IPS-11a (cell line): ENCODE data around the gene NPW.
"Not testable (repeated sequence)": the region's sequence is repeated elsewhere in the genome, so short reads cannot be mapped to it uniquely, and the experiment has no call there.

Experiments used
- H3K4me3 ChIP-seq: one replicate; pipeline ENCODE4 v1.5.1; 2013; ENCODE audit warnings: low read depth, low read length, control low read depth

Gene NPW

DNA sequence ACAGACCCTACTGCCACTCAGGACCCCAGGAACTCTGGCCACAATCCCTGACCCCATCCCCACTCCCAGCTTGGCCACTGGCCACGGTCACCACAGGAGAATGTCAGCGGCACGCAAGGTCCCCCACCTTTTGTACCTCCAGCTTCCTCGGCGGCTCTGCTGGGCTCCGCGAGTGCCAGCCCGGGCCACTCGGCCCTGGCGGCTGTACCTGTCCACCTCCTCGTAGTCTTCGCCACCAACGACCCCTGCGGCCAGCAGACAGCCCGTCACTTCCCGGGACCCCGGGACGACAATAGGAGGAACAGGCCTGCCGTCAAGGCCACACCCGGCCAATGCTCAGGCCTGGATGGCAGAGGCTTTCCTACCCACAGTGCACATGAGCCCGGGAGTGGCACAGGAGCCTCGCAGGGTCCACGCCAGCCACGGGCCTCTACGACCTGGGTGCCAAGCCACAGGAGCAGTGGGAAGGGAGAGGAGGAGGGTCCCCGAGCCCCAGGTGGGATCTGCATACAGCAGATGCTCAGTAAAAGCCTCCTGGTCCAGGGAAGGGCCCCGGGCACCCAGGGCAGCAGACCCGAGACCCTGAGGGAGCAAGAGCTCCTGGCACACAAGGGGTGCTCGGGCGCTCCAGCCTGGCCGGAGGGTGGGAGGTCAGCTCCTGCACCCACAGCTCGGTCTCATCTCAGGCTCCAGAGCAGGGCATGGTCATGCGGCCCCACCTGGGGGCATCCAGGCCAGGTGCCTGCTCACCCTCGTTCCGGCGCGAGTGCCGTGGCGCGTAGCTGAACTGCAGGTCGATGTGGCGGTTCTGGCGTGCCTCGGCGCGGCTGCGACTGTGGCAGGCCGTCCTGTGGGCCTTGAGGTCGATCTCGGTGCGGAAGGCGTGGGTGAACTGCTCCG, 17.9 kb upstream of the NPW start:
- no peak overlapping the region for H3K4me3 ChIP-seq

GRCh38 chr16:2002406-2003230, 17.0 kb upstream of the NPW start:
- H3K4me3 ChIP-seq, result no peak overlapping the region

GRCh38 chr16:2003231-2003826, 16.3 kb upstream of the NPW start:
- H3K4me3 ChIP-seq, result no peak overlapping the region

GRCh38 chr16:2003827-2004641, 15.6 kb upstream of the NPW start:
- H3K4me3 ChIP-seq, result no peak overlapping the region

DNA sequence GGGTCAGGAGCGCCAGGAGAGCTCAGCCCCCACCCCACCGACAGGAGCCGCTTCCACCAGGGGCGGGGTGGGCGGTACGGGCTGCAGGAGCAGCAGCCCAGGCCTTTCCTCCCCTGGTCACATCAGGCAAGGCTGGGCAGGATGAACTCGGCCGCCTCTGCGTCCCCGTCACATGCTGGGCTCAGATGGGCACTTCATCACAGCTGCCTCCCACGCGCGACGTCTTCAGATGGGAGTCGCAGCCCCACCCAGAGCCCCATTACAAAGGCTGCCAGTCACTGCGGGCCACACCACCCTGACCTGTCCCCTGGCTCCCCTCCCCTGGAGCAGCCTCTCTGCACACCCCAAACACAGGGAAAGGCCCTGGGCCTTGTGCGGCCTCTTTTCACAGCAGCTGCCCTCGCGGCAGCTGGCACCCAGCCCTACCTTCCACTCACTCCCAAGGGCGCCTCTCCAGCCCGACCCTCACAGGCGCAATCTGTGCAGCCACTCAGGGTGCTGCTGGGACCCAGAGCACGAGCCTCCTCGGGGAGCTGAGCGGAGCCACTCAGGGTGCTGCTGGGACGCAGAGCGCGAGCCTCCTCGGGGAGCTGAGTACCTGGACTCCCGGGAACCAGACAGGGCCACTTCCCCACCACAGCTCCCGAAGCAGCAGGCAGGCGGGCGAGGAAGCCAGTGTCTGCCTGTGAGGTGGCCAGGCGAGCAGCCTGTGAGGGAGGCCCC, 14.6 kb upstream of the NPW start:
- no peak overlapping the region for H3K4me3 ChIP-seq

DNA sequence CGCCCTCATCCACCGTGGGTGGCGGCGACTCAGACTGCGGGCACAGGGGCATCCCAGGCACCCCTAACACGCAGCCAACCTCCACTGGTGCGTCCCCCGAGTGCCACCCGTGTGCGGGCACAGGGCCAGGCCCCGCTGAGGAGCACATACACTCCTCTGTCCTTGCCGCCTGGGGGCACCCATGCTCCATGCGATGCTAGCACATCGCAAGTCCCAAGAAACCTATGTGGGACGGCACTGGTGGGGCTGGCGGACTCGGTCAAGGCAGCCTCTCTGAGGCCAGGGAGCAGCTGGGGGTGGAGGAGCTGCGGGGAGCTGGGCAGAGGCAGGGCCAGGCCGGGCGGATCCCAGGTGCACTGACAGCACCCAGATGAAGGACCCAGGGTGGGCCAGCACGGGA, 13.9 kb upstream of the NPW start:
- H3K4me3 ChIP-seq, result no peak overlapping the region

DNA sequence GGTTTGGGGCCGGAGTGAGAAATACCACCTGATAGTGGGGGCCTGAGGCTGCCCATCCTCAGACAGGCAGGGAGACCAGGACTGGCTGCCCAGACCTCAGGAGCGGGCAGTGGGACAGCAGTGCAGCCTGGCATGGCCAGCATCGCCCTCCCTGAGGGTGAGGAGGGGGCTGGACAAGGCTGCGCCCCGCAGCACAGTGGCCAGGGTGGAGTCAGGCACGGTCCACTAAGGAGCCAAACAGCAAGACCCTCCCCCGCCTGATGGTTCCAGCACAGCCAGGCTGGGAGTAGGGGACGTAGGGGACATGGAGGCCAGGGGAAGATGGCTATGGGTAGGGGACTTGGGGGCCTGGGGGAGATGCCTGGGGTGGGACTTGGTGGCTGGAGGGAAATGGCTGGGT, 13.3 kb upstream of the NPW start:
- no peak overlapping the region for H3K4me3 ChIP-seq

GRCh38 chr16:2007081-2007836, 12.3 kb upstream of the NPW start:
- no peak overlapping the region for H3K4me3 ChIP-seq

- no peak overlapping the region for H3K4me3 ChIP-seq
Measured at GRCh38 chr16:2008009-2008526, 11.5 kb upstream of the NPW start.

- H3K4me3 ChIP-seq, result peak overlapping the region; percentile 65
Measured at GRCh38 chr16:2008631-2009163, 10.9 kb upstream of the NPW start.

DNA sequence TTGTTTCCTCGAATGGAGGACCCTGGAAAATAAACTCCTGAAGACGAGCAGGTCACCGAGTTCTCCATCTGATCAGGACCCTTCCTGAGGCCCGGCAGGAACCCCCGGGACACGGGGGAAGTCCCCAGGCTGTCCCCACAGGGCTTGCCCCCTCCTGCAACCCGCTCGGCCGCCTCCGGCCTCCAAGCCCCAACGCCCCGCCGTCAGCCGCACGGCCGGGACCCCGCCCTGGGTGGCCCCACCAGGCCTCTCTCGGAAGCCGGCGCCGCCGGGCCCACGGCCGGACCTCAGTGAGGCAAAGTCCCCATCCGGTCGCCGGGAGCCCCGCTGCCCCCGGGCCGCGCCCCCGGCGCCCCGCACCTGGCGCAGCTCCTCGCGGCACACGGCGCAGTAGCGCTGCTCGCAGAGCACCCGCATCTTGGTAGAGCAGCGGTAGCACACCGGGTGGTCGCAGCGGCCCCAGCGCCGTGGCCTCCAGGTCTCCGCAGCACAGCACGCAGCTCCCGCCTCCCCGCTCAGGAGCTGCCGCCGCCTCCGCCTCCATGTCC, 10.3 kb upstream of the NPW start:
- H3K4me3 ChIP-seq, result peak overlapping the region; percentile 65

DNA sequence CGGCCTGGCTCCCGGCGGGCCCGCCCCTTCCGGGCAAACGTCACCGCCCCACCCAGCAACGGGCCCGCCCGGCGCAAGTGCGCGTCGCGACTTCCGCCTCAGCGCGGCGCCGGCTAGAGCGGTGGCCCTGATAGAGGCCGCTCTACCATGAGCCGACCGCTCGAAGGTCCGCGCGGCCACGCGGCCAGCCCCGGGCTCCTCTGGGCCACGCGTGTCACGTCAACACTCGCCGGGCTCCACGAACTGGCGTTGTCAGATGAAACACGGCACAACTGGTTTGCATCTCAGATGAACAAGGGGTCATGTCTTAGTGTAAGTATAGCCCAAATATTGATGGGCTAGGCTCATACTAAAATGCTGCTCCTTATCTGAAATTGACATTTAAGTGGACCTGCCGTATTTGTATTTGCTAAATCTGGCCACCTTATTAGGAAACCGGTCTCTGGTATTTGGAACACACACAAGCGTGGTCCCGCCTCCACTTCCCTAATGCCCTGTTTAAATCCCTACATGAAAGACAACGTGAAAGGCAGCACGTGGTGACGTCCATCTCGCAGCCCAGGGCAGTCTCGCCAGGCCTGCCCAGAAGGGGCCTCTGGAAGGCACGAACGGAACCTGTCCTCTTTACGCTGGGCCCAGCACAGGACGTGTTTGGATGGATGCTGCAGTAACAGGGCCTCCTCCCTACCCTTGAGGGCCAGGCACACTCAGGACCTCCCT, 9.6 kb upstream of the NPW start, which contains the start of gene ZNF598:
ZNF598 (minus strand) TSS at position 31 of the 720 bp plus-strand sequence.
- peak within 1 kb of the TSS; percentile 69 for H3K4me3 ChIP-seq

DNA sequence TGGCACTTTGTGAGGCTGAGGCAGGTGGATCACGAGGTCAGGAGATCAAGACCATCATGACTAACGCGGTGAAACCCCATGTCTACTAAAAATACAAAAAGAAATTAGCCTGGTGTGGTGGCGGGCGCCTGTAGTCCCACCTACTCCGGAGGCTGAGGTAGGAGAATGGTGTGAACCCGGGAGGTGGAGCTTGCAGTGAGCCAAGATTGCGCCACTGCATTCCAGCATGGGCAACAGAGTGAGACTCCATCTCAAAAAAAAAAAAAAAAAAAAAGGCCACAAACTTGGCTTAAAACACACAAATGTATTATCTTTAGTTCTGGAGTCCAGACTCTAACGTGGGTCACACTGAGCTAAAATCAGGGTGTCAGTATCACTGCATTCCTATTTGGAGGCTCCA, 7.9 kb upstream of the NPW start:
- not testable (repeated sequence) for H3K4me3 ChIP-seq

GRCh38 chr16:2013527-2013926, 6.1 kb upstream of the NPW start:
- no peak overlapping the region for H3K4me3 ChIP-seq

GRCh38 chr16:2015117-2015946, 4.3 kb upstream of the NPW start:
- no peak overlapping the region for H3K4me3 ChIP-seq

DNA sequence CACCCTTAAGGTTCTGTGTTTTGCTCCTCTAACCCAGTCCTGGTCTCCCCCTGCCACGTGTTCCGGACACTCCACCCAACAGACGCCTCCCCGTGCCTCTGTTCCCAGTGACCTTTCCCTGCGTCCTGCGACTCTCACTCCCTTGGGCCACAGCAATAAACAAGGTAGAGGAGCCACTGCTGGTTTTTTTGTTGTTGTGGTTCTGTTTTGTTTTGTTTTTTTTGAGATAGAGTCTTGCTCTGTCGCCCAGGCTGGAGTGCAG, 3.7 kb upstream of the NPW start:
- no peak overlapping the region for H3K4me3 ChIP-seq

GRCh38 chr16:2016407-2016922, 3.1 kb upstream of the NPW start:
- no peak overlapping the region for H3K4me3 ChIP-seq
